Measurements from ENCODE around the gene ASIC1.

Gene ASIC1

GRCh38 chr12:50041062-50041860, 16.1 kb upstream of the ASIC1 start:
- Histone ChIP-seq H3K4me3 (IDR thresholded peaks at IDR 0.05; ENCODE audit: insufficient read depth, low read depth, low read length) (no peak overlapping the region), H3K4me2 (no peak overlapping the region), H3K79me2 (ENCODE audit: insufficient read depth, low read depth) (no peaks in the 10 kb centered on the region), H3K27me3 (ENCODE audit: insufficient read depth, low read depth) (no peaks in the 10 kb centered on the region), H3K4me1 (ENCODE audit: low read depth, poor library complexity, severe bottlenecking) (no peaks in the 10 kb centered on the region), H4K20me1 (ENCODE audit: insufficient read depth) (no peaks in the 10 kb centered on the region), H2AFZ (ENCODE audit: low read depth) (no peak overlapping the region), H3K9ac (no peak overlapping the region), H3K27ac (no peak overlapping the region), H3K36me3 (ENCODE audit: insufficient read depth) (no peaks in the 10 kb centered on the region)
- no peak for TF ChIP-seq CTCF (conservative IDR thresholded peaks at IDR 0.05; ENCODE audit: low read depth, low read length)

GRCh38 chr12:50041962-50042361, 15.4 kb upstream of the ASIC1 start:
- H3K27me3 ChIP-seq (ENCODE audit: insufficient read depth, low read depth), result no peaks in the 10 kb centered on the region
- H4K20me1 ChIP-seq (ENCODE audit: insufficient read depth), result no peaks in the 10 kb centered on the region
- no peak overlapping the region for H3K4me3 ChIP-seq (IDR thresholded peaks at IDR 0.05; ENCODE audit: insufficient read depth, low read depth, low read length)
- no peak overlapping the region for H3K9ac ChIP-seq
- no peaks in the 10 kb centered on the region for H3K79me2 ChIP-seq (ENCODE audit: insufficient read depth, low read depth)
- no peak overlapping the region for H3K4me2 ChIP-seq
- no peaks in the 10 kb centered on the region for H3K36me3 ChIP-seq (ENCODE audit: insufficient read depth)
- H3K4me1 ChIP-seq (ENCODE audit: low read depth, poor library complexity, severe bottlenecking), result no peaks in the 10 kb centered on the region
- TF ChIP-seq CTCF (conservative IDR thresholded peaks at IDR 0.05; ENCODE audit: low read depth, low read length), result no peak
- H2AFZ ChIP-seq (ENCODE audit: low read depth), result no peak overlapping the region
- no peak overlapping the region for H3K27ac ChIP-seq

- H4K20me1 ChIP-seq (ENCODE audit: insufficient read depth), result no peaks in the 10 kb centered on the region
- H3K4me2 ChIP-seq, result no peak overlapping the region
- H3K79me2 ChIP-seq (ENCODE audit: insufficient read depth, low read depth), result no peaks in the 10 kb centered on the region
- H3K27ac ChIP-seq, result no peak overlapping the region
- no peak overlapping the region for H2AFZ ChIP-seq (ENCODE audit: low read depth)
- TF ChIP-seq CTCF (conservative IDR thresholded peaks at IDR 0.05; ENCODE audit: low read depth, low read length), result no peak
- no peaks in the 10 kb centered on the region for H3K4me1 ChIP-seq (ENCODE audit: low read depth, poor library complexity, severe bottlenecking)
- no peaks in the 10 kb centered on the region for H3K36me3 ChIP-seq (ENCODE audit: insufficient read depth)
- no peak overlapping the region for H3K4me3 ChIP-seq (IDR thresholded peaks at IDR 0.05; ENCODE audit: insufficient read depth, low read depth, low read length)
- no peaks in the 10 kb centered on the region for H3K27me3 ChIP-seq (ENCODE audit: insufficient read depth, low read depth)
- H3K9ac ChIP-seq, result no peak overlapping the region
Measured at GRCh38 chr12:50042693-50043092, 14.7 kb upstream of the ASIC1 start.

- H3K79me2 ChIP-seq (ENCODE audit: insufficient read depth, low read depth), result no peaks in the 10 kb centered on the region
- no peak overlapping the region for H2AFZ ChIP-seq (ENCODE audit: low read depth)
Measured at GRCh38 chr12:50043308-50043707, 14.1 kb upstream of the ASIC1 start.

More at GRCh38 chr12:50043308-50043707, 14.1 kb upstream of the ASIC1 start:
- no peaks in the 10 kb centered on the region for H3K36me3 ChIP-seq (ENCODE audit: insufficient read depth)
- no peaks in the 10 kb centered on the region for H4K20me1 ChIP-seq (ENCODE audit: insufficient read depth)
- H3K4me1 ChIP-seq (ENCODE audit: low read depth, poor library complexity, severe bottlenecking), result no peaks in the 10 kb centered on the region
- no peak for TF ChIP-seq CTCF (conservative IDR thresholded peaks at IDR 0.05; ENCODE audit: low read depth, low read length)
- no peak overlapping the region for H3K27ac ChIP-seq
- no peaks in the 10 kb centered on the region for H3K27me3 ChIP-seq (ENCODE audit: insufficient read depth, low read depth)
- no peak overlapping the region for H3K4me3 ChIP-seq (IDR thresholded peaks at IDR 0.05; ENCODE audit: insufficient read depth, low read depth, low read length)
- H3K4me2 ChIP-seq, result no peak overlapping the region
- no peak overlapping the region for H3K9ac ChIP-seq

All from KMS-11 (cell line).